HL-60 (cell line): ENCODE measurements around the gene FEN1.

Experiments used
- GABPA ChIP-seq: IDR thresholded peaks from 2 replicates; pipeline ENCODE4 v1.6.1; 2012; ENCODE audit warnings: low read depth
- TF ChIP-seq, protein P1 (sequence below): IDR thresholded peaks from one replicate; pipeline ENCODE4 v1.5.1; 2011; ENCODE audit warnings: low read length, control low read depth, inconsistent platforms; ENCODE audit not compliant: insufficient read depth

- TF ChIP-seq GABPA, result no peak
- TF ChIP-seq, protein P1, sequence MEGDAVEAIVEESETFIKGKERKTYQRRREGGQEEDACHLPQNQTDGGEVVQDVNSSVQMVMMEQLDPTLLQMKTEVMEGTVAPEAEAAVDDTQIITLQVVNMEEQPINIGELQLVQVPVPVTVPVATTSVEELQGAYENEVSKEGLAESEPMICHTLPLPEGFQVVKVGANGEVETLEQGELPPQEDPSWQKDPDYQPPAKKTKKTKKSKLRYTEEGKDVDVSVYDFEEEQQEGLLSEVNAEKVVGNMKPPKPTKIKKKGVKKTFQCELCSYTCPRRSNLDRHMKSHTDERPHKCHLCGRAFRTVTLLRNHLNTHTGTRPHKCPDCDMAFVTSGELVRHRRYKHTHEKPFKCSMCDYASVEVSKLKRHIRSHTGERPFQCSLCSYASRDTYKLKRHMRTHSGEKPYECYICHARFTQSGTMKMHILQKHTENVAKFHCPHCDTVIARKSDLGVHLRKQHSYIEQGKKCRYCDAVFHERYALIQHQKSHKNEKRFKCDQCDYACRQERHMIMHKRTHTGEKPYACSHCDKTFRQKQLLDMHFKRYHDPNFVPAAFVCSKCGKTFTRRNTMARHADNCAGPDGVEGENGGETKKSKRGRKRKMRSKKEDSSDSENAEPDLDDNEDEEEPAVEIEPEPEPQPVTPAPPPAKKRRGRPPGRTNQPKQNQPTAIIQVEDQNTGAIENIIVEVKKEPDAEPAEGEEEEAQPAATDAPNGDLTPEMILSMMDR, result no peak
These were observed 21.4 kb upstream of the FEN1 start for GRCh38 chr11:61771195-61771894.
